HepG2 (cell line): ENCODE results near the gene RFX2. TPM values are rescaled to one million over a fixed set of nuclear protein-coding genes. Genes with fewer than 3 reads are reported as not detected.

Source experiments
- ARID4A ChIP-seq: sonication (generic); formaldehyde crosslinking; IDR thresholded peaks from 2 replicates; pipeline ENCODE4 v1.5.0; 2020; ENCODE audit warnings: mild to moderate bottlenecking, missing genetic modification reagents, borderline replicate concordance
- ATF4 ChIP-seq, 2 experiments: fragments of 450-650 bp in 1 of 2; sonication (generic) in 1 of 2; formaldehyde crosslinking; IDR thresholded peaks; 2 replicates each; pipeline versions ENCODE4 v1.5.0 to v1.8.0; 2020 to 2022; ENCODE audit warnings: mild to moderate bottlenecking in 1 of 2, missing genetic modification reagents in 1 of 2
- HNRNPLL ChIP-seq: fragments of 200-400 bp; formaldehyde crosslinking; IDR thresholded peaks from 2 replicates; pipeline ENCODE4 v1.6.1; 2017; ENCODE audit warnings: mild to moderate bottlenecking, low read depth, low read length; ENCODE audit not compliant: poor library complexity, severe bottlenecking
- IKZF4 ChIP-seq: sonication (generic); formaldehyde crosslinking; IDR thresholded peaks from 2 replicates; pipeline ENCODE4 v1.5.1; 2020; ENCODE audit warnings: borderline replicate concordance, mild to moderate bottlenecking, low read depth, missing genetic modification reagents; ENCODE audit errors: not compliant biosample characterization
- NFATC3 ChIP-seq: sonication (generic); formaldehyde crosslinking; IDR thresholded peaks from 2 replicates; pipeline ENCODE4 v1.5.1; 2020; ENCODE audit warnings: mild to moderate bottlenecking, missing genetic modification reagents
- PRDM10 ChIP-seq: sonication (generic); formaldehyde crosslinking; IDR thresholded peaks from 2 replicates; pipeline ENCODE4 v1.4.0; 2020; ENCODE audit warnings: low read depth, missing genetic modification reagents
- TFDP1 ChIP-seq: IDR thresholded peaks from 2 replicates; pipeline ENCODE4 v1.6.1; 2016; ENCODE audit warnings: missing compliant biosample characterization, missing genetic modification reagents, borderline replicate concordance
- ZFP36L2 ChIP-seq: sonication (generic); formaldehyde crosslinking; IDR thresholded peaks from 2 replicates; pipeline ENCODE4 v1.4.0; 2020; ENCODE audit warnings: missing genetic modification reagents
- ZFYVE20 ChIP-seq: sonication (generic); formaldehyde crosslinking; IDR thresholded peaks from 2 replicates; pipeline ENCODE4 v1.8.0; 2023; ENCODE audit warnings: low read depth, mild to moderate bottlenecking, moderate library complexity, missing genetic modification reagents, borderline replicate concordance
- ZNF18 ChIP-seq: sonication (generic); formaldehyde crosslinking; IDR thresholded peaks from 2 replicates; pipeline ENCODE4 v1.8.0; 2022; ENCODE audit warnings: mild to moderate bottlenecking, missing genetic modification reagents; ENCODE audit not compliant: insufficient replicate concordance
- ZNF280B ChIP-seq: sonication (generic); formaldehyde crosslinking; IDR thresholded peaks from 2 replicates; pipeline ENCODE4 v1.5.0; 2020; ENCODE audit warnings: missing genetic modification reagents, mild to moderate bottlenecking, borderline replicate concordance
- ZNF335 ChIP-seq: sonication (generic); formaldehyde crosslinking; IDR thresholded peaks from 2 replicates; pipeline ENCODE4 v1.4.0; 2020; ENCODE audit warnings: missing genetic modification reagents
- ZNF354B ChIP-seq: sonication (generic); formaldehyde crosslinking; IDR thresholded peaks from 2 replicates; pipeline ENCODE4 v1.8.0; 2022; ENCODE audit warnings: mild to moderate bottlenecking, missing genetic modification reagents
- polyA plus RNA-seq, 8 experiments: library from polyadenylated mRNA; depleted of rRNA in 3 of 8; stranded (reverse) in 7 of 8; unstranded in 1 of 8; fragments of >200 nt; fragmentation: Illumina TruSeq in 4 of 8; extraction: Trizol in 4 of 8; gene quantifications; 2 replicates each; pipeline versions ENCODE4 v1.2.1 to v1.2.3, GENCODE V29; 2011 to 2016; ENCODE audit warnings: low read depth in 4 of 8, missing spikeins in 1 of 8, mixed read lengths in 1 of 8; ENCODE audit not compliant: insufficient read depth in 1 of 8
- total RNA-seq, 5 experiments: library from RNA; depleted of rRNA; stranded (reverse); fragments of >200 nt; fragmentation: Illumina TruSeq; extraction: Trizol; gene quantifications; 2 replicates each; pipeline ENCODE4 v1.2.3, GENCODE V29; 2016; ENCODE audit warnings: low read depth in 1 of 5

RFX2 gene
- total and polyA plus RNA-seq, 2 of the 13 experiments (the other 11 are each of a cell fraction or from before 2014, with no cell fraction given): 2.8 to 3.3 TPM

GRCh38 chr19:5987077-5987818 is 123.1 kb downstream of the RFX2 start (continued):
- TF ChIP-seq ATF4 (CRISPR knock-in tag; IDR thresholded peaks at IDR 0.05) (no peak; a peak in 1 of 4 replicates), ZNF335 (CRISPR knock-in tag) (no peak), TFDP1 (CRISPR knock-in tag) (no peak), ARID4A (peak; percentile 59; the same call in 1 of the 2 replicates), ZNF354B (CRISPR knock-in tag) (no peak), PRDM10 (CRISPR knock-in tag) (no peak), ZNF18 (CRISPR knock-in tag) (no peak), HNRNPLL (no peak), NFATC3 (CRISPR knock-in tag) (no peak), ZFYVE20 (CRISPR knock-in tag) (no peak), IKZF4 (CRISPR knock-in tag) (no peak), ZNF280B (CRISPR knock-in tag) (no peak), ZFP36L2 (CRISPR knock-in tag) (no peak)
